Neural cell (in vitro differentiated cells): Measurements from ENCODE around the gene RFX8. TPM values are rescaled to one million over a fixed set of nuclear protein-coding genes. Genes with fewer than 3 reads are reported as not detected.

ENCODE experiments used
- H2AFZ ChIP-seq: fragments of 200-600, 300-800 bp; sonication (generic), shearing (Covaris generic); 2 replicates; pipeline ENCODE4 v1.6.0; 2014; ENCODE audit warnings: low read depth, mild to moderate bottlenecking, antibody characterized with exemption, low read length, moderate library complexity
- H3F3A ChIP-seq: fragments of 200-600 bp; shearing (Covaris generic); 2 replicates; pipeline ENCODE4 v1.6.1; 2016; ENCODE audit warnings: mild to moderate bottlenecking, moderate library complexity, mixed read lengths, antibody characterized with exemption, low read length; ENCODE audit not compliant: insufficient read depth, poor library complexity, severe bottlenecking
- H3K27ac ChIP-seq: fragments of 200-600, 300-800 bp; sonication (generic), shearing (Covaris generic); 2 replicates; pipeline ENCODE4 v1.5.1; 2014; ENCODE audit warnings: mild to moderate bottlenecking, low read length, moderate library complexity
- H3K27me3 ChIP-seq: fragments of 300-800, 200-600 bp; sonication (generic), shearing (Covaris generic); 2 replicates; pipeline ENCODE4 v1.6.0; 2014; ENCODE audit warnings: mild to moderate bottlenecking, low read depth, low read length, moderate library complexity; ENCODE audit not compliant: insufficient read depth
- H3K36me3 ChIP-seq: fragments of 300-800, 200-600 bp; sonication (generic), shearing (Covaris generic); 2 replicates; pipeline ENCODE4 v1.5.1; 2014; ENCODE audit warnings: mild to moderate bottlenecking, antibody characterized with exemption, low read length, moderate library complexity; ENCODE audit not compliant: insufficient read depth
- H3K4me2 ChIP-seq: fragments of 300-800, 200-600 bp; sonication (generic), shearing (Covaris generic); 2 replicates; pipeline ENCODE4 v1.6.0; 2014; ENCODE audit warnings: mild to moderate bottlenecking, low read length
- H3K4me3 ChIP-seq: fragments of 300-800, 200-600 bp; sonication (generic), shearing (Covaris generic); 2 replicates; pipeline ENCODE4 v1.5.1; 2014; ENCODE audit warnings: mild to moderate bottlenecking, low read length, moderate library complexity
- H3K79me2 ChIP-seq: fragments of 200-600 bp; shearing (Covaris generic); replicated peaks from 2 replicates; pipeline ENCODE4 v1.6.0; 2014; ENCODE audit warnings: mild to moderate bottlenecking, low read length, moderate library complexity; ENCODE audit not compliant: insufficient read depth
- H3K9ac ChIP-seq: fragments of 300-800, 200-600 bp; sonication (generic), shearing (Covaris generic); 2 replicates; pipeline ENCODE4 v1.6.1; 2016; ENCODE audit warnings: mild to moderate bottlenecking, low read length, mixed read lengths
- H3K9me2 ChIP-seq: fragments of 200-600 bp; shearing (Covaris generic); 2 replicates; pipeline ENCODE4 v1.6.1; 2016; ENCODE audit warnings: mild to moderate bottlenecking, low read length, mixed read lengths; ENCODE audit not compliant: insufficient read depth
- H3K9me3 ChIP-seq: fragments of 200-600, 300-800 bp; sonication (generic), shearing (Covaris generic); 2 replicates; pipeline ENCODE4 v1.6.1; 2016; ENCODE audit warnings: mild to moderate bottlenecking, mixed run types, low read length, moderate library complexity, mixed read lengths
- H4K20me1 ChIP-seq: fragments of 200-600 bp; shearing (Covaris generic); 2 replicates; pipeline ENCODE4 v1.6.1; 2016; ENCODE audit warnings: mild to moderate bottlenecking, mixed run types; ENCODE audit not compliant: insufficient read depth
- CTCF ChIP-seq: fragments of 450-650 bp; IDR thresholded peaks from 2 replicates; pipeline ENCODE4 v1.5.1; 2014; ENCODE audit warnings: antibody characterized with exemption, mild to moderate bottlenecking, moderate library complexity; ENCODE audit not compliant: poor library complexity, severe bottlenecking
- EP300 ChIP-seq: fragments of 450-650 bp; conservative IDR thresholded peaks from 2 replicates; pipeline ENCODE4 v1.6.1; 2014; ENCODE audit warnings: antibody characterized with exemption, mild to moderate bottlenecking, moderate library complexity; ENCODE audit not compliant: poor library complexity, severe bottlenecking
- EZH2 ChIP-seq: fragments of 200-600, 300-800 bp; shearing (Covaris generic), sonication (generic); IDR thresholded peaks from 2 replicates; pipeline ENCODE4 v1.6.1; 2014; ENCODE audit warnings: antibody characterized with exemption, low read length, borderline replicate concordance, mild to moderate bottlenecking; ENCODE audit not compliant: insufficient read depth, poor library complexity, severe bottlenecking
- MXI1 ChIP-seq: fragments of 450-650 bp; conservative IDR thresholded peaks from 2 replicates; pipeline ENCODE4 v1.6.1; 2014; ENCODE audit warnings: antibody characterized with exemption, mild to moderate bottlenecking; ENCODE audit not compliant: poor library complexity, severe bottlenecking
- POLR2AphosphoS5 ChIP-seq: IDR thresholded peaks from 2 replicates; pipeline ENCODE4 v1.6.1; 2012
- RAD21 ChIP-seq: fragments of 450-650 bp; conservative IDR thresholded peaks from 2 replicates; pipeline ENCODE4 v1.6.1; 2014; ENCODE audit warnings: antibody characterized with exemption, mild to moderate bottlenecking, moderate library complexity
- SMC3 ChIP-seq: fragments of 450-650 bp; conservative IDR thresholded peaks from 2 replicates; pipeline ENCODE4 v1.6.1; 2014; ENCODE audit warnings: antibody characterized with exemption, mild to moderate bottlenecking, moderate library complexity; ENCODE audit not compliant: poor library complexity
- TAF1 ChIP-seq: IDR thresholded peaks from 2 replicates; pipeline ENCODE4 v1.6.1; 2012; ENCODE audit warnings: low read depth
- polyA plus RNA-seq: library from polyadenylated mRNA; depleted of rRNA; stranded (reverse); fragments of >200 nt; gene quantifications from 2 replicates; pipeline ENCODE4 v1.2.3, GENCODE V29; 2014
- TF ChIP-seq, protein P1 (sequence below): IDR thresholded peaks from 2 replicates; pipeline ENCODE4 v1.6.1; 2012; ENCODE audit warnings: borderline replicate concordance

The RFX8 gene
- polyA plus RNA-seq, 1 donor from 2014 or later = not detected

GRCh38 chr2:101511381-101511780 is 36.5 kb upstream of the RFX8 start:
- H3K27me3 ChIP-seq = no peaks in the 10 kb centered on the region
- no peaks in the 10 kb centered on the region for H3K79me2 ChIP-seq
- H3K9me2 ChIP-seq = no peaks in the 10 kb centered on the region
- H3K4me3 ChIP-seq = no peak overlapping the region
- no peak overlapping the region for H3K4me2 ChIP-seq
- no peaks in the 10 kb centered on the region for H4K20me1 ChIP-seq
- H3K9ac ChIP-seq = no peak overlapping the region
- TF ChIP-seq CTCF (no peak), SMC3 (no peak), EZH2 (no peak), MXI1 (no peak)
- H3K36me3 ChIP-seq = no peaks in the 10 kb centered on the region
- no peak overlapping the region for H2AFZ ChIP-seq
- H3K27ac ChIP-seq = no peak overlapping the region
- H3K9me3 ChIP-seq = no peaks in the 10 kb centered on the region
- H3F3A ChIP-seq = no peaks in the 10 kb centered on the region

- Histone ChIP-seq H3K4me3 (no peak overlapping the region), H3F3A (no peaks in the 10 kb centered on the region), H3K27me3 (no peaks in the 10 kb centered on the region), H3K79me2 (no peaks in the 10 kb centered on the region), H3K4me2 (no peak overlapping the region), H3K27ac (no peak overlapping the region), H4K20me1 (no peaks in the 10 kb centered on the region), H3K9ac (no peak overlapping the region), H3K36me3 (no peaks in the 10 kb centered on the region), H2AFZ (no peak overlapping the region), H3K9me3 (no peaks in the 10 kb centered on the region), H3K9me2 (no peaks in the 10 kb centered on the region)
- TF ChIP-seq SMC3 (no peak), CTCF (no peak), EZH2 (no peak), TAF1 (no peak), EP300 (no peak), POLR2AphosphoS5 (no peak), RAD21 (no peak), MXI1 (no peak)
- TF ChIP-seq, protein P1, sequence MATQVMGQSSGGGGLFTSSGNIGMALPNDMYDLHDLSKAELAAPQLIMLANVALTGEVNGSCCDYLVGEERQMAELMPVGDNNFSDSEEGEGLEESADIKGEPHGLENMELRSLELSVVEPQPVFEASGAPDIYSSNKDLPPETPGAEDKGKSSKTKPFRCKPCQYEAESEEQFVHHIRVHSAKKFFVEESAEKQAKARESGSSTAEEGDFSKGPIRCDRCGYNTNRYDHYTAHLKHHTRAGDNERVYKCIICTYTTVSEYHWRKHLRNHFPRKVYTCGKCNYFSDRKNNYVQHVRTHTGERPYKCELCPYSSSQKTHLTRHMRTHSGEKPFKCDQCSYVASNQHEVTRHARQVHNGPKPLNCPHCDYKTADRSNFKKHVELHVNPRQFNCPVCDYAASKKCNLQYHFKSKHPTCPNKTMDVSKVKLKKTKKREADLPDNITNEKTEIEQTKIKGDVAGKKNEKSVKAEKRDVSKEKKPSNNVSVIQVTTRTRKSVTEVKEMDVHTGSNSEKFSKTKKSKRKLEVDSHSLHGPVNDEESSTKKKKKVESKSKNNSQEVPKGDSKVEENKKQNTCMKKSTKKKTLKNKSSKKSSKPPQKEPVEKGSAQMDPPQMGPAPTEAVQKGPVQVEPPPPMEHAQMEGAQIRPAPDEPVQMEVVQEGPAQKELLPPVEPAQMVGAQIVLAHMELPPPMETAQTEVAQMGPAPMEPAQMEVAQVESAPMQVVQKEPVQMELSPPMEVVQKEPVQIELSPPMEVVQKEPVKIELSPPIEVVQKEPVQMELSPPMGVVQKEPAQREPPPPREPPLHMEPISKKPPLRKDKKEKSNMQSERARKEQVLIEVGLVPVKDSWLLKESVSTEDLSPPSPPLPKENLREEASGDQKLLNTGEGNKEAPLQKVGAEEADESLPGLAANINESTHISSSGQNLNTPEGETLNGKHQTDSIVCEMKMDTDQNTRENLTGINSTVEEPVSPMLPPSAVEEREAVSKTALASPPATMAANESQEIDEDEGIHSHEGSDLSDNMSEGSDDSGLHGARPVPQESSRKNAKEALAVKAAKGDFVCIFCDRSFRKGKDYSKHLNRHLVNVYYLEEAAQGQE = no peak
Measured at GRCh38 chr2:101509499-101510284, 34.8 kb upstream of the RFX8 start.
